NCI-H187 treated with DMSO at 0.1 percent for 48 hours (cell line): ENCODE measurements around the gene MRPL20.
"Not testable (repeated sequence)": the region's sequence is repeated elsewhere in the genome, so short reads cannot be mapped to it uniquely, and the experiment has no call there.

Experiments
- DNase-seq: peaks from one replicate; lab custom pipeline; 2025; lab: John Stamatoyannopoulos, UW

Gene MRPL20

DNA sequence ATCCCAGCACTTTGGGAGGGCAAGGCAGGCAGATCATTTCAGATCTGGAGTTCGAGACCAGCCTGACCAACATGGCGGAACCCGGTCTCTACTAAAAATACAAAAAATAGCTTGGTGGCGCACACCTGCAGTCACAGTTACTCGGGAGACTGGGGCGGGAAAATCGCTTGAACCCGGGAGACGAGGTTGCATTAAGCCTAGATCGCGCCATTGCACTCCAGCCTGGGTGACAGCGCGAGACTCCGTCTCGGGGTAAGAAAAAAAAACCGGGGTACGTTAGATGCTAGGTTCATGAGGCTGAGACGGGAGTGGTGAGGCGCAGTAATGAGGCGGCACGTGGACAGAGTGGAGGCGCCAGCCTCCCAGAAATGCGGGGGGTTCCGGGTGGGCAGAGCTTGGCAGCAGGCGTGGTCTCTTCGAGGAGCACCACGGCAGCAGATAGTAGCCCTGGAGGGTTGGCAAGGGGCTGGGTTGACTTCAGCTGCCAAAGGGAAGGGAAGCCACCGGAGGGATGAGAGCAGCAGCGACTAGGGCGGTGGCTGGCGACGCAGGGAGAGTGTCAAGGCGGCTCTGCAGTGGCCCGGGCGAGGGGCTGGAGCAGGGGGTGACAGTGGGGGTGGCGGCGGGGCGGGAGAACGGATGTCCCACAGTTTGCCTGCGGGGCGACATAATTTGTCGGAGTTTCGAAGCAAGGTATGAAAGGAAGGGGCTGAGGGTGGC is 832 bp downstream of the MRPL20 start:
- no peak for DNase-seq

DNA sequence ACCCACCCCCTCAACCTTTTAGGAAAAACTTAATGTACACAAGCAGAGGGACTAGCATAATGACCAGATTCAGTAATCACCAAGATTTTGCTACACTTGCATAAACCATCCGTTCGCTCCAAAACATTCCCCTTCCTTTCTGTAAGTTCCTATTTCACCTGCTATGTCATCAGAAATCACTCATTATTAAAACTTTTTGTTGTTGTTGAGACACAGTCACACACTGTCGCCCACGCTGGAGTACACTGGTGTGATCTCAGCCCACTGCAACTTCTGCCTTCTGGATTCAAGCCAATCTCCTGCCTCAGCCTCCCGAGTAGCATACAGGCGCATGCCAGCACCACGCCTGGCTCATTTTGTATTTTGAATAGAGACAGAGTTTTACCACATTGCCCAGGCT is 3.4 kb downstream of the MRPL20 start:
- no peak for DNase-seq

DNA sequence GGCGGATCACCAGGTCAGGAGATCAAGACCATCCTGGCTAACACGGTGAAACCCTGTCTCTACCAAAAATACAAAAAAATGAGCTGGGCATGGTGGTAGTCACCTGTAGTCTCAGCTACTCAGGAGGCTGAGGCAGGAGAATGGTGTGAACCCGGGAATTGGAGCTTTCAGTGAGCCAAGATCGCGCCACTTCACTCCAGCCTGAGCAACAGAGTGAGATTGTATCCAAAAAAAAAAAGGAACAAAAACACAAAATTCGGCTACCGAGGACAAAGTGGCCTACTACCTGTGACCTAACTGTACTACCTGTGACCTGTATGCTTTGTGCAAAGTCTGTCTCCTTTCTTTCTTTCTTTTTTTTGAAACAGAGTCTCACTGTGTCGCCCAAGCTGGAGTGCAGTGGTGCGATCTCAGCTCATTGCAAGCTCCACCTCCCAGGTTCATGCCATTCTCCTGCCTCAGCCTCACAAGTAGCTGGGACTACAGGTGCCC is 4.1 kb downstream of the MRPL20 start:
- DNase-seq, result not testable (repeated sequence)

DNA sequence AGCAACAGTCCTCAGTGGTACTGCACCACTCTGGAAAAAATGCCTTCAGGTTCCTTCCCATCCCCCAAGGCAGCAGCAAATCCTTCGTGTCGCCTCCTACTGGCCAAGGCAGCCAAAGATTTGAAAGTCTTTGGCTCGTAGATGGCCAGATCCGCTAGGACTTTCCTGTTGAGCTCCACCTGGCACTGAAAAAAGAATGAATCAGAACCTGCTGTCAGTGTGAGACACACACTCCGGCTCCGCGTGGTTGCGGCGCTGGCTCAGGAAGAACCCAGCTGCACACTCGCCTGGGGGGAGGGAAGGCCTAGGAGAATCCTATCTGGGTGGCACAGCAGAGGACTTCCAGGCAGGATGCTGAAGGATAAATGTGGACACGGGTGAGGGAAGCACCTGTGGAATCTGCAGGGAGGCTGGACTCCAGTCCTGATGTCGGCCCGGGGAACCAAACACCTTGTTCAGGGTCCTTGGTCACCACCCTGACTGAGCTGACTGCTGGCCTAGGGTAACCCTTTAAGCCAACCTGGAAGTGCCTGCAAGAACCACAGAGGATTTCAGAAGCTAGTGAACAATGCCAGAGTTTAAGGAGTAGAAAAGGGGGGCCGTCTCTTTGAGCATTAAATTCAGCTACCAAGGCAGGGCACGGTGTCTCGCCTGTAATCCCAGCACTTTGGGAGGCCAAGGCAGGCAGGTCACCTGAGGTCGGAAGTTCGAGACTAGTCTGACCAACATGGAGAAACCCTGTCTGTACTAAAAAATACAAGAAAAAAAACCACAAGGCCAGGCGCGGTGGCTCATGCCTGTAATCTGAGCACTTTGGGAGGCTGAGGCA is 4.8 kb downstream of the MRPL20 start:
- no peak for DNase-seq

DNA sequence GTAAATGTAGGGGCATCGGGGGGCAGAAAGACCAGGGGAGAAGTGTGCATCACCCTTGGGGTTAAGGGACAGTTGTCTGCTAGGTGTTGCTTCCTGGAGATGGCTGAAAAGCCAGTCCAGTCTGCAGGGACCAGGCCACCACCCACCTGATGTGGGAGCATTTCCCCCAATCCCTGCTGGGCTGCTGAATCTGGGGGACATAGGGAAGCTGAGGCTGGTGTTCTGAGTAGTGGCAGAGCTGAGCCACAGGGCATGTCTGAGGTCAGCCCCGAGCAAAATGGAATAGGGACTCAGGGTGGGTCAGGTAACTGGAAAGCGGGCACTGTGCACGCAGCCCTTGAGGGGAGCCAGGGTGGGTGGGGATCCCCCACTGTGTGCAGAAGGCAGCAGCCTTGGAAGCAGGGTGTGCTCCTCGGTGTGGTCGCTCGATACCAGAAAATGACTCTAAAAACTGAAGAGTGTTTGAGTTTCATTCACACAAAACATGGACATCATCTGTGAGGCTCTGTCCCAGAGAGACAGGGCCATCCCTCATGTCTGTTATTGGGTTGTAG is 5.6 kb downstream of the MRPL20 start:
- no peak for DNase-seq

DNA sequence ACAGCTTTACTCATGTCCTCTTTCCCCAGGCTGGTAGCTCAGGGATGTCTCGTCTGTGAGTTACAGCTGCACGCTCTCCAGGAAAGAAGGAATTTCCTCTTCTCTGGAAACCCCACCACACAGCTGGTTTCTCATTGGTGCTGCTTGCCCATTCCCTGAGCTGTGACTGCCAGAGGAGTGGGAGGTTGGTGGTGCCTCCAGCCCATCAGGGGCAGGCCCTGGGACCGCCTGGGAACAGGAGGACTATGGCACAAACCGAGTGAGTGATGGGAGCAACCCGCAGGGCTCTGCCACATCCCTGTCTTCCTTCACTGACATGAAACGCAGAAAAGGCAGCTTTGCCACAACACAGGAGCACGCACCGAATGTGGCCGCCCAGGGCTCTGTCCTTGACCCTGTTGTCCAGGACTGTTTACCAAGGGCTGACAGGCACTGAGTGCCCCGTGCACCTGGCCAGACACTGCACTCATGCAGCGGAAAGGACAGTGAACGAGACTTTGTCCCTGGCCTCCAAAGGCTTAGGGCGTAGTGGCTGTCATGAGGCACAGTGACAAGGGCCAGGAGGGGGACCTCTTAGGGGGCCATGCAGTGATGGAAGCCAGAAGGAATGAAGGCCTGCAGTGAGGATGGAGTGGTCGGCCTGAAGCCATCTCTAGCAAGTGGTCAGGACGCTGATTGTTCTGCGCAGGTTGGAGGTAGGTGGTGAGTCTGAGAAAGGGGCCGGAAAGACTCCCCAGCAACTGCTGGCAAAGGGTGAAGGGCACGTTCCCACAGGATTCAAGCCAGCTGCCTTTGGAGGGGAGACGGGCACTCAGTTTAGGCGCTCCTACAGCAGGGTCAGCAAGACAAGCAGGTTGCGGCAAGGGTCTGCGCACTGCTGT is 6.3 kb downstream of the MRPL20 start:
- DNase-seq, result no peak

DNA sequence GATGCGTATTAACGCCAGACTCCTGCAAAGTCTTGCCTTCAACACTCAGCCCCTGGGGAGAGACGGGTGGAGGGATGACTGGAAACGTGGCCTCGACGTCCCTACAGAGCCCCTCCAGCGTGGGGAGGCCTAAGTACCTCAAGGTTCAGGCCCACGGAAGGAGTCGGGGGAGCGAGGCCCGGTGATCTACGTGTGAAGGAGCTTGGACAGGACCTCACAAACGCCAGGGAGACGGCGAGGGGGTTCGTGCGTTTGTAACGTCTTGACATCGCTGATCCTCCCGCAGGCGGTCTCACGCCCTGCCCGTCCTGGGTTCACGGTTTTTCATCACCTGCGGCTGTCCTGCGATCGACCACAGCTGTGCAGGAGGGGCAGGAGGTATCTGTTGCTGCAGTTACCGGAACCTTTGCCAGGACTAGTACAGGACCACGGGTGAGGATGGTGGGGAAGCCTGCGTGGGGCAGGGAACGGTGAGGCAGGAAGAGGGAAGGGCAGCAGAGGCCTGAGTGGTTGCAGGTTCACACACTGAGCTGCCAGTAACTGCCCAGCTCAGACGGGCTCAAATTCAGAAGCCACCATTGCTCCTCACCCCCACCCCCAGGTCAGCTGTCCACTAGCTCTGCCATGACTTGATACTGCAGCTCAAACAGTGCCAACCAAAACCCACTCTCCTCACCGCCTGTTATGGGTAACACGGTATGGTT is 7.1 kb downstream of the MRPL20 start:
- no peak for DNase-seq

DNA sequence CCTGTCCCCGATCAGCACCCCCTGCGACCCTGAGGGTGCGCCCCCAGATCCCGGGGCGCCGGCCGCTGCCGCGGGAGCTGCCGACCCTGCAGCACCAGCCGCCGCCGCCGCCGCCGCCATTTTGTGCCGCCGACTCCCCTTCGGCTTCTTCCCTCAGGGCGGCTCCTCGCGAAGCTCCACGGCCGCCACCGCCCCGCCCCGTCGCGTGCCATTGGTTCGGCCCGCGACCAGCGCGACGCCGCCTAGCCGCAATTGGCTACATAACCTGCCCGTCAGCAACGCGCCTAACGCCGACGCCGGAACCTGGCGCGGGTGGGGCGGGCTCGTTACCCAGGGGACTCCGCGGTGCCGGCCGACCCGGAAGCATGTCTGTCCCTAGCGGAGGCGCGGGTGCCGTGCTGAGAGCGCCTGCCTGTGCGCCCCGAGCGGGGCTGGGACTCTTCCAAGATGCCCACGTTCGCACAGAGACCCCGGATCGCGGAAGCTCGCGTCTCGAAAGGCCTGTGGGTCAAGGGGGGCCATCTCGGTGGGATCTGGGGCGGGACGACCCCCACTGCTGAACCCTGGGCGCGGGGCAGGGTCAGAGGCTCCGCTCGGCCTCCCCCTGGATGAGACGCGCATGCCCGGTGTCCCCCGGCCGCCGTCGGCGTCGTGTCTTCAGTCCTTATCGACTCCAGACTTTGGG is 7.8 kb downstream of the MRPL20 start, which contains the start of gene CCNL2:
CCNL2 (minus strand) TSS at position 149 of the 685 bp plus-strand sequence; CDS start at position 120, 29 bp downstream.
- DNase-seq, result peak; percentile 80

DNA sequence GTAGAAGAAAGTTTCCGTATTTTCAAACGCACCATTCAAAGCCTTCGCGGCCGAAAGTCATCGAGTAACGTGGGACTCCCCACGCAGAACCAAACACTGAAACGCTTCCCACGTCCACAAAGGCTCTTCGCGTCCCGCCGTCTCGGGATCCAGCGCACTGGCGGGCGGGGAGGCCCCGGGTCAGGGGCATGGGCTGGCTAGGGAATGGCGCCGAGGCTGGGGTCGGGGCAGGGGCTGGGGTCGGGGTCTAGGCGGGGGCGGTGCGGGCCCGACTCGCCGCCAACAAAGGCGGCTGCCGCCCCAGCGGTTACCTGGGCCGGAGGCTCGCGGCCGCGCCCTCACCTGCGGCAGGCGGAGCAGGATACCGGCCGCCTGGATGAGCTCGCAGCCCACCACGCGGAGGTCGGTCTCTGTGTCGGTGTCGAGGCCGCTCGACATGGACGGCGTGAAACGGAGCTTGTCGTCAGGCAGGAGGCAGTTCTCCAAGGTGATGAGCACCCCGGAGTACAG is 8.4 kb downstream of the MRPL20 start:
- no peak for DNase-seq

DNA sequence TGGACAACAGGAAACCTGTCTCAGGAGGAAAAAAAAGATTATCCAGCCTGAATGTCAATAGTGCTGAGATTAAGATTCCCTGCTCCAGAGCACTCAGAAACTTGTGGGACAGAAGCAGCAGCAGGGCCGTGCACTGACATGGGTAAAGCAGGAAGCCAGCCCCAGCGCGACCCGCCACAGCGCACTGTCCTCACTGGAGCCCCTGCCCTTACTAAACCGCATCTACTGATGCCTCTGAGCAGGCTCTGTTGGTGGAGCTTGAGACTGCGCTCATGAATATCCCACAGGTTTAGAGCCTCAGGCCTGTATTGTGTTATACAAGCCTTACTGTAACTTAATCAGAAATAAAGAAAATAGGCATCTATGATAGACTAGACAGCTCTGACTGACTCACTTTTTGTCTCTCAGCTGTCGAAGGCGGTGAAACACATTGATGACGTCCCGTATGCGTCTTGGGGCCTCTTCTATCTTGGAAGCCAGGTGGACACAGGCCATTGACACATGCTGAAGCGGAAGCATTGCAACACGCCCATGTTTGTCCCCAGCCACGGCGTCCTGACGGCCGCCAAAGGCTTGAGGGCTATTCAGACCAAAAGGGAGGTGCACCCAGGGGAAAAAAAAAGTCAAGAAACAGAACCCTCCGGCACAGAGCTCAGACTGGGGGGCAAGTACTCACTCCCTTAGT is 9.1 kb downstream of the MRPL20 start:
- DNase-seq, result no peak

DNA sequence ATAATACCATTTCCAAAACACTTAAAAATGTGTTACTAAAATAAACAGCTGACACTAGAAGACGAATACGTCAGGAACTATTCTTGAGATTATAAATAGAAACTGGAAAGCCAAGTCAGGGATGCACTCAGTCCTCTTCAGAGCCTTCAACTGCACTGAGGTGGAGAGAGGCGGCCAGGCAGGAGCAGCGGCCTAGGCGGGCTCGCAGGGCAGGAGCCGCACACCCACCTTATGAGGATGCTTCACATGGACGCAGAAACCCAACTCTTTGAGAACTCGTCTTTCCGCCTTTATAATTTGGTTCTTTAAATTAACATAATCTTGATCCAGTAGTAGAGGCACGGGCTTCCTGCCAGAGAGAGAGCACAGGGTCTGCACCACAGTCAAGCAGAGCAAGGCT is 11.9 kb downstream of the MRPL20 start:
- DNase-seq, result no peak

DNA sequence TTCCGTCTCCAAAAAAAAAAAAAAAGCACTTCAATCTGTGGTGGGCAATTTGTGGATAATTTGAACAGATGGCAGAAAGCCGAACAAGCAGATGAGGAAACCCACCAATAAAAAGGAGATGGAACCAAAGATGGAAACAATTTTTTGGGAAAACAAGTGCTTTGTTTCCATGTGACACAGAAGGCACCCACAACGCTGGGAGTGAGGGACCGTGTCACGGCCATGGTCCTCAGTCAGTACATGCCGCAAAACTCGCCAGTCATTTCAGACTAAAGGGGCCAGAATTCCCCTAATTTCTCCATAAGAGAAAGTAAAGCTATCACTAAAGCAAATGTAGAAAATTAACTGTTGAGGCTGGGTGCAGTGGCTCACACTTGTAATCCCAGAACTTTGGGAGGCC is 13.0 kb downstream of the MRPL20 start:
- DNase-seq, result no peak

DNA sequence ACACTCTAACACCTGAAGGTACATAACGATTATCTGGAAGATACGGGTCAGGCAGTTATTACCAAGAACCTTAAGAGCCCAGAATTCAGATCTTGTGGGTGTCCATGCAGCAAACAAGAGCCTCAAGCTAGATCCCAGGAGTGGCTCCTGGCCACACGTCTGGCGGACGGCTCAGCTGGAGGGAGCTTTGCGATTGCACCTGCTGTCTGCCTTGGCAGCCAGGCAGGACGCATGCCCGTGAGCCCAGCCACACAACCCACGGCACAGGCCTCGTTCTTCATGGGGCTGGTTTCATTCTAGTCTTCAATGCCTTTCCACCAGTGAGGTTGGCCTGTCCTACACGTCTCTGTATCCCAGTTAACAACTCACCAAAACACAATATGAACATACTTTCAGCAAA is 13.7 kb downstream of the MRPL20 start:
- DNase-seq, result no peak

DNA sequence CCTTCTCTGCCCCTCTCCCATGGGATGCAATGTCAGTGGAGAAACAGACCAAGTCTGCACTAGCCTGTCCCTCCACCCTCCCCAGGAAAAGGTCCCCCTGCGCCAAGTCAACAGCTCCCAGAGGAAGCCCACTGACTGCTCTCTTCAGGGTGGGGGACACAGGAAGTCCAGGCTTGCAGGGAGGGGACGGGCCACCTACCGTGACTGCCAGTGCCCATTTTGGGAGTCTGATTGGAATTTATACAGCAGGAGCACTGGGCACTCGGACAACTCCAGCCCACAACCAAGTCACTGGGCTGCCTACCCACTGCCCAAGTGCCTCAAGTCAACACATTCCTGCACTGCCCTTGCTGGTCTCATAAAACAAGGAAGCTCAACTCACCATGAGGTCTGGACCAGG is 14.1 kb downstream of the MRPL20 start:
- DNase-seq, result no peak

DNA sequence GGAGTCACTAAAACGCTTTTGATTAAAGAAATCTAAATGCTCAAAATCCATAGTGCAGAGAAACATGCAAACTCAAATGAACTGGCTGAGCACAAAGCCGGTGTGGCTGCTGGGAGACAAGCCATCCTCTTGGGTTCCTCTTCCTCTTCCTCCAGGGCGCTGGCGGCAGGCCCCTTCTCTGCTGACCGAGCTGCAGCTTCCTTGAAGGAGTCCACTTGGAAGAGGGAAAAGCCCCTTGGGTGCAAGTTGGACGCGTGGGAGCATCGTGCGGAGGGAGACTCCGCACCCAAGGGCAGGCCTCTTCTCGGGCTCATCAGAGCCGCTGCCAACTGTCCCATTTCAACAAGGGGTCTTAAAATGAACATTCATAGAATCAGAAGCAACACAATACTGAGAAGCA is 15.9 kb downstream of the MRPL20 start:
- no peak for DNase-seq

DNA sequence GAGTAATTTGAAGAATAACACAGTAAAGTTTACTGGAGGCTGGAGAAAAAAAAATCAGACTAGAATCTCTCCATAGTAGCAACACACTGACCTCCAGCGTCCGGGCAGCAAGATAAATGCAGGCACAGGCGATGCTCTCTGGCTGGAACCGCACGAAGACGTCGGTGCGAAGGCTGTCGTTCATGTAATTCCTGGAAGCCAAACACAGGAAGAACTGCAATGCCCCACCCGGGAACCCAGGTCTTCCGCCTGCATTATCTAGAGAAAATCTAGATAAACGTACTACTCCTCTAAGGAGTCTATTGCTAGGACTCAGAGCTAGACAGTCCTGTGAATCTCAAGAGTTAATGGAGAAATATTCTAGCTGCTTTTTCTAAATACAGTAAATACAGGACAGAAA is 16.4 kb downstream of the MRPL20 start:
- DNase-seq, result no peak

DNA sequence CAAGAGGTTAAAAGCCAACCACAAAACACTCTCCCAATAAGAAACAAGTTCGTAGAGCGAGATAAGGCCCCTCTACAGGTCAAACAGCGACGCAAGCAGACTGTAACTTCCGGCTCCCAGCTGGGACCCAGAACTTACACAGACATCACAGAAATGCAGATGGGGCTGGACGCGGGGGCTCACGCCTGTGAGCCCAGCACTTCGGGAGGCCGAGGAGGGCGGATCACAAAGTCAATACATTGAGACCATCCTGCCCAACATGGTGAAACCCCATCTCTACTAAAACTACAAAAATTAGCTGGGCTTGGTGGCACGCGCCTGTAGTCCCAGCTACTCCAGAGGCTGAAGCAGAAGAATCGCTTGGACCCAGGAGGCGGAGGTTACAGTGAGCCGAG is 19.0 kb downstream of the MRPL20 start:
- no peak for DNase-seq

DNA sequence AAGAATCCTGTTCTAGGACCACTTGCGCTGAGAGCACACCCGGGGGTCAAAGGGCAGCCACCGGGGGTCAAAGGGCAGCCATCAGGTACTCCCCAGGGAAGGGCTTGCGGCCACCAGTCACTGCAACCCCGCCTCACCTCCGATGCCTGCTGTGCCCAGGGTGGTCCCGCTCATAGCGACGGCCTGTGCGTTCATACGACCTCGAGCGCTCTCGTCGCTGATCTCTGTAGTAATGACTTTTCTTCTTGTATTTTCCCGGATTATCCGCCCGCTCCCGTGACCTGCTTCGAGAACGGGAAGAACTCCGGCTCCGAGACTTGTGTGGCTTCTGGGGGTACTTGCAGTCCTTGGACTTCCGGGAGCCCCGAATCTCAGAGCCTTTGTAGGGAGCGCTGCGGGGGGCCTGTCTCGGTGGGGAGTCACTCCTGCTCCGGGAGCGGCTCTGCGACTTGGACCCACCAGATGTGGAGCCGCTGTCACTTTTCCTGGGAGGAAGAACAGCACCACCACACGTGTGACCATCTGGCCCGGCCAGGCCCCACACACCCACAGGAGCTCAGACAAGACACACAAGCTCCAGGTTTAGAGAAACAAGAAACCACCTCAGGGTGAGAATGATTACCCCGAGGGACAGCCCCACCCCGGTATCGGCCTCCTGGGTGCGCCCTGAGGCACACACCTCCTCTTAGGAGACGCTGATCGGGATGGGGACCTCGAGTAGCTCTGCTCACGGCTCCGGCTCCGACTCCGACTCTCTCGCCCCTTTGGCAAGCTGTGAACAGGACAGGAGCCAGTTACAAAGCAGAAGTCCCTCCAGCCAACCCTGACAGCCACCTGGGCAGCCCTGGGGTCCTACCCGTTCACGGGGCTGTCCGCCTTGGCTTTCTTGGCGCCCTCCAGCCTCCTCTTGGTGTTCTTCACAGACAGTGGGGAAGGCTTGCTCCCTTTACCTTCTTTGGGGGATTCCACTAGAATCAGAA is 19.7 kb downstream of the MRPL20 start:
- DNase-seq, result no peak

DNA sequence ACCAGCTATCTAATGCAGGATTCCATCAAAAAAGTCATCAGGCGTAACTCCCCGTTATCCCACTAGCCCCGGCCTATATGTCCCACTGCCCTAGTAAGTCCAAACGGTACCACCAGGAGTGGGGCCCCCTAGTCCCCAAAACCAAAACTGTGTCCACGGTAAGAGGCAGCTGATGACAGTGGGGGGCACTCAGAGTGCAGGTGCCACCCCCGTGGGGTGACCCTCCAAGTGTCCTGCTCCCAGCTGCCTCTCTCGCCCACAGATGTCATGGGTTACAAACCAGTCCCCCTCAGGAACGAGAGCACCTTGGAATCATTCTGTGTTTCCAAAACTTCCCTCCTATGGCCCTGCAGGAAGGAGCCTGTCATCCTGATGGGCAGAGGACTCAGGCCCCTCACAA is 21.2 kb downstream of the MRPL20 start:
- no peak for DNase-seq
